WTC11 (cell line): Measurements from ENCODE around the gene CCNF. TPM values are rescaled to one million over a fixed set of nuclear protein-coding genes. Genes with fewer than 3 reads are reported as not detected.

Source experiments
- ATAC-seq: fragments of 200-7000 bp; cut with Tn5 transposase; 2 replicates; pipeline ENCODE4 v1.10.0; 2021; ENCODE audit warnings: mild to moderate bottlenecking, moderate library complexity
- CTCF ChIA-PET: fragments of 300-600 bp; sonication (Branson Sonifier 250); formaldehyde crosslinking; loops from one replicate; lab custom pipeline; 2021; ENCODE audit warnings: antibody characterized with exemption; lab: Charles Lee
- POLR2A ChIA-PET: fragments of 350-600 bp; sonication (Branson Sonifier 250); formaldehyde crosslinking; loops from one replicate; lab custom pipeline; 2021; ENCODE audit warnings: antibody characterized with exemption; lab: Charles Lee
- DNase-seq: peaks from one replicate; pipeline ENCODE4 v3.0.0; 2021; ENCODE audit warnings: low spot score
- H3K27ac Mint-ChIP-seq: 2 replicates; pipeline ENCODE4 v1.8.0; 2021; ENCODE audit warnings: mixed read lengths
- H3K27me3 Mint-ChIP-seq: 2 replicates; pipeline ENCODE4 v1.8.0; 2021; ENCODE audit warnings: low read depth, mild to moderate bottlenecking, moderate library complexity, mixed read lengths
- H3K36me3 Mint-ChIP-seq: 2 replicates; pipeline ENCODE4 v1.8.0; 2021; ENCODE audit warnings: mixed read lengths
- H3K4me1 Mint-ChIP-seq: 2 replicates; pipeline ENCODE4 v1.8.0; 2022; ENCODE audit warnings: mixed read lengths
- H3K4me3 Mint-ChIP-seq: 2 replicates; pipeline ENCODE4 v1.8.0; 2021; ENCODE audit warnings: mild to moderate bottlenecking, moderate library complexity, mixed read lengths
- H3K9me3 Mint-ChIP-seq: 2 replicates; pipeline ENCODE4 v1.8.0; 2021; ENCODE audit warnings: mixed read lengths
- AFF4 ChIP-seq: sonication (generic); formaldehyde crosslinking; IDR thresholded peaks from 2 replicates; pipeline ENCODE4 v1.8.1; 2023; ENCODE audit warnings: mild to moderate bottlenecking, missing genetic modification reagents, borderline replicate concordance
- ATF1 ChIP-seq: sonication (generic); formaldehyde crosslinking; IDR thresholded peaks from 2 replicates; pipeline ENCODE4 v1.8.1; 2023; ENCODE audit warnings: mild to moderate bottlenecking, moderate library complexity, missing genetic modification reagents
- ATF6 ChIP-seq: sonication (generic); formaldehyde crosslinking; IDR thresholded peaks from 2 replicates; pipeline ENCODE4 v1.8.1; 2023; ENCODE audit warnings: mild to moderate bottlenecking, missing genetic modification reagents
- CBFB ChIP-seq: sonication (generic); formaldehyde crosslinking; IDR thresholded peaks from 2 replicates; pipeline ENCODE4 v1.8.1; 2022; ENCODE audit warnings: mild to moderate bottlenecking, low read depth, missing genetic modification reagents
- EMX1 ChIP-seq: fragments of 250-450 bp; sonication (Bioruptor Pico); IDR thresholded peaks from 2 replicates; pipeline ENCODE4 v1.8.0; 2021; ENCODE audit warnings: mild to moderate bottlenecking
- PRRX2 ChIP-seq: fragments of 250-450 bp; sonication (Bioruptor Pico); IDR thresholded peaks from 2 replicates; pipeline ENCODE4 v1.8.0; 2021; ENCODE audit warnings: mild to moderate bottlenecking
- SMAD4 ChIP-seq: sonication (generic); formaldehyde crosslinking; IDR thresholded peaks from 2 replicates; pipeline ENCODE4 v1.8.0; 2022; ENCODE audit warnings: mild to moderate bottlenecking, missing genetic modification reagents
- USF1 ChIP-seq: sonication (generic); formaldehyde crosslinking; IDR thresholded peaks from 2 replicates; pipeline ENCODE4 v1.8.0; 2022; ENCODE audit warnings: mild to moderate bottlenecking, missing genetic modification reagents
- ZSCAN18 ChIP-seq: fragments of 250-450 bp; sonication (Bioruptor Pico); IDR thresholded peaks from 2 replicates; pipeline ENCODE4 v2.1.2; 2022; ENCODE audit warnings: mild to moderate bottlenecking, moderate library complexity
- total RNA-seq: library from RNA; stranded (reverse); gene quantifications from 3 replicates; pipeline ENCODE4 v1.2.3, GENCODE V29; 2021
- TF ChIP-seq, protein P1 (sequence below): fragments of 250-450 bp; sonication (Bioruptor Pico); conservative IDR thresholded peaks from 2 replicates; pipeline ENCODE4 v1.9.0; 2021; ENCODE audit warnings: mild to moderate bottlenecking

Gene CCNF
- total RNA-seq, 1 experiment from 2014 or later = 65.7 TPM

- Mint-ChIP-seq H3K27me3 (no peaks in the 10 kb centered on the region; the same call in 1 of the 2 replicates), H3K36me3 (no peaks in the 10 kb centered on the region), H3K4me3 (no peak overlapping the region), H3K27ac (peak overlapping the region; percentile 54), H3K9me3 (no peaks in the 10 kb centered on the region), H3K4me1 (0 out of 2 replicates have a peak, but pooled peaks cover 4% of the 10 kb centered on the region)
- ATAC-seq (peak; percentile 15; the same call in 1 of the 2 replicates), DNase-seq (no peak)
- TF ChIP-seq, protein P1, sequence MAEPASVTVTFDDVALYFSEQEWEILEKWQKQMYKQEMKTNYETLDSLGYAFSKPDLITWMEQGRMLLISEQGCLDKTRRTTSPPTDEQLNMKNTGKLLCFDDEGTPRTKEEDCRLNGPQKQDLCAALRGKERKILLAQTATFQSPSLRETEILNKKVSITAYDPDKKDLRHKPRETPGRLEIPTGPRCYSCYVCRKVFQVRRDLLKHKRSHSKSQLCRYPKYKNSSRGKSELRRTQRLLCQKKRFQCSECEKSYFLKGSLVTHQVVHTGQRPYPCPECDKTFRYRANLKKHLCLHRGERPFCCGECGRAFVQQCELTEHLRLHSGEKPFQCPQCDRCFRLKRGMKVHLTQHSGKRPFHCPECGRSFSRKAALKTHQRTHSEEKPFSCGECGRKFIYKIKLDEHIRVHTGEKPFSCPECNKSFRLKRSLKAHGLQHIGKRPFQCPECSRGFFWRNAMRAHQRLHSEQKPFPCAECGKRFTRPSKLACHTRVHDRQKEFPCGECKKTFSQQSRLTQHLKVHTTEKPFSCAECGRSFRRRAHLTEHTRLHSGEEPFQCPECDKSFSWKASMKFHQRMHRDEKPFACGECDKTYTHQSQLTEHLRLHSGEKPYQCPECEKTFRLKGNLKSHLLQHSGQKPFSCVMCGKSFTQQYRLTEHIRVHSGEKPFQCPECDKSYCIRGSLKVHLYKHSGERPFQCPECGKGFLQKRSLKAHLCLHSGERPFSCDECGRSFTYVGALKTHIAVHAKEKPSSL (CRISPR knock-in tag) = no peak
- no peak for TF ChIP-seq EMX1
- TF ChIP-seq USF1 (CRISPR knock-in tag) = peak; percentile 60; the same call in 1 of the 2 replicates
- POLR2A ChIA-PET = no interaction called here
- CTCF ChIA-PET = interaction anchor here (0.7 to 2.2 kb wide), 4 partner anchors 12 to 29 kb away, joined by 3 to 14 read pairs (median 9); partner anchors contain the start of gene TBC1D24
Measured at GRCh38 chr16:2486645-2487516, 57.6 kb downstream of the CCNF start.

GRCh38 chr16:2487517-2487842 lies 58.2 kb downstream of the CCNF start:
- H3K36me3 Mint-ChIP-seq = no peaks in the 10 kb centered on the region
- H3K4me1 Mint-ChIP-seq = 0 out of 2 replicates have a peak, but pooled peaks cover 4% of the 10 kb centered on the region
- no peak overlapping the region for H3K4me3 Mint-ChIP-seq
- no peaks in the 10 kb centered on the region for H3K9me3 Mint-ChIP-seq
- DNase-seq = no peak
- H3K27me3 Mint-ChIP-seq = no peaks in the 10 kb centered on the region; the same call in 1 of the 2 replicates
- TF ChIP-seq ATF1 (CRISPR knock-in tag) (no peak), ATF6 (CRISPR knock-in tag) (no peak), ZSCAN18 (CRISPR knock-in tag) (no peak), PRRX2 (CRISPR knock-in tag) (no peak), SMAD4 (CRISPR knock-in tag) (no peak), AFF4 (CRISPR knock-in tag) (no peak), CBFB (no peak)
- TF ChIP-seq, all 79 proteins: peak for 0
- POLR2A ChIA-PET = no interaction called here
- CTCF ChIA-PET = interaction anchor here (2.1 kb wide), 1 partner anchor 14 kb away, joined by 12 read pairs; no protein-coding TSS in a partner anchor
- ATAC-seq = no peak
- peak overlapping the region; percentile 54 for H3K27ac Mint-ChIP-seq
